MM.1S (cell line): ENCODE measurements around the gene CUEDC2.

Experiments
- CTCF ChIP-seq: fragments of 300-600 bp; sonication (generic); IDR thresholded peaks from 2 replicates; pipeline ENCODE4 v1.5.1; 2016; ENCODE audit warnings: antibody characterized with exemption, low read length, mixed read lengths
- EZH2 ChIP-seq: fragments of 300-600 bp; sonication (generic); optimal IDR thresholded peaks from 2 replicates; pipeline ENCODE3; 2017; ENCODE audit warnings: low read depth, mild to moderate bottlenecking, antibody characterized with exemption, low read length, mixed read lengths

- TF ChIP-seq CTCF, result no peak
- no peak for TF ChIP-seq EZH2
Observed at GRCh38 chr10:102408131-102408727, 24.1 kb downstream of the CUEDC2 start.
